ENCODE measurements around the gene KLHDC1.

The KLHDC1 gene

GRCh38 chr14:49659526-49660455 is 33.1 kb upstream of the KLHDC1 start:
- H3K4ac ChIP-seq (ENCODE audit: low read depth in 1 of 2, low read length in 2 of 2) = no peak overlapping the region
- no peaks in the 10 kb centered on the region for H3K9me3 ChIP-seq (ENCODE audit: control insufficient read depth, low read length)
- H2BK15ac ChIP-seq (ENCODE audit: low read depth, poor library complexity, severe bottlenecking) = no peak overlapping the region
- H4K91ac ChIP-seq (ENCODE audit: low read length) = no peak overlapping the region
- peaks cover 1% of the 10 kb centered on the region for H3K4me1 ChIP-seq (ENCODE audit: control insufficient read depth, insufficient read depth, low read depth, low read length)
- no CpG with 5 or more reads among the region's 2 CpGs for WGBS
- no peak overlapping the region for H3K4me3 ChIP-seq (ENCODE audit: insufficient read depth in 1 of 2, low read depth in 1 of 2, low read length in 2 of 2)
- no peak overlapping the region for H4K8ac ChIP-seq (ENCODE audit: low read length)
- no peak overlapping the region for H3K18ac ChIP-seq (ENCODE audit: low read depth in 1 of 2, low read length in 2 of 2)
- H3K27me3 ChIP-seq (ENCODE audit: control insufficient read depth in 1 of 2, insufficient read depth in 1 of 2, low read length in 2 of 2) = no peaks in the 10 kb centered on the region
- no peak overlapping the region for H2AFZ ChIP-seq (ENCODE audit: low read depth, low read length)
- H3K14ac ChIP-seq (ENCODE audit: low read length in 2 of 2) = no peak overlapping the region
- H3K27ac ChIP-seq (ENCODE audit: low read length, poor library complexity, severe bottlenecking) = no peak overlapping the region
- no peak for DNase-seq
- H3K79me1 ChIP-seq (replicated peaks; ENCODE audit: low read length, poor library complexity, severe bottlenecking) = peaks cover 2% of the 10 kb centered on the region
- no peak overlapping the region for H2BK12ac ChIP-seq (ENCODE audit: low read length in 2 of 2)
- H3K23ac ChIP-seq (ENCODE audit: low read length in 2 of 2) = no peak overlapping the region
- no peak overlapping the region for H2BK120ac ChIP-seq (ENCODE audit: low read depth, low read length)
- no peak overlapping the region for H3K9ac ChIP-seq (ENCODE audit: low read length)
- no peaks in the 10 kb centered on the region for H3K36me3 ChIP-seq (ENCODE audit: control insufficient read depth in 1 of 2, insufficient read depth in 2 of 2, low read depth in 1 of 2, low read length in 2 of 2)
- no peak overlapping the region for H2AK5ac ChIP-seq (ENCODE audit: low read length, severe bottlenecking)
- no peak overlapping the region for H2BK5ac ChIP-seq (ENCODE audit: low read depth, low read length, poor library complexity, severe bottlenecking)
- H3K4me2 ChIP-seq (ENCODE audit: low read length, poor library complexity, severe bottlenecking) = no peak overlapping the region

- no peak overlapping the region for H2AK5ac ChIP-seq (ENCODE audit: low read length, severe bottlenecking)
- no peaks in the 10 kb centered on the region for H3K27me3 ChIP-seq (ENCODE audit: control insufficient read depth in 1 of 2, insufficient read depth in 1 of 2, low read length in 2 of 2)
- no peak overlapping the region for H2BK12ac ChIP-seq (ENCODE audit: low read length in 2 of 2)
- H3K4me1 ChIP-seq (ENCODE audit: control insufficient read depth, insufficient read depth, low read depth, low read length) = no peaks in the 10 kb centered on the region
- H4K8ac ChIP-seq (ENCODE audit: low read length) = no peak overlapping the region
- no peak overlapping the region for H3K23ac ChIP-seq (ENCODE audit: low read length in 2 of 2)
- H3K9ac ChIP-seq (ENCODE audit: low read length) = no peak overlapping the region
- H3K36me3 ChIP-seq (ENCODE audit: control insufficient read depth in 1 of 2, insufficient read depth in 2 of 2, low read depth in 1 of 2, low read length in 2 of 2) = peaks cover 0 to 3% of the 10 kb centered on the region in 2 experiments
- no peaks in the 10 kb centered on the region for H3K9me3 ChIP-seq (ENCODE audit: control insufficient read depth, low read length)
- no peaks in the 10 kb centered on the region for H3K79me1 ChIP-seq (replicated peaks; ENCODE audit: low read length, poor library complexity, severe bottlenecking)
- no peak overlapping the region for H2BK15ac ChIP-seq (ENCODE audit: low read depth, poor library complexity, severe bottlenecking)
- H3K27ac ChIP-seq (ENCODE audit: low read length, poor library complexity, severe bottlenecking) = no peak overlapping the region
- no peak overlapping the region for H2BK120ac ChIP-seq (ENCODE audit: low read depth, low read length)
- no peak overlapping the region for H3K4ac ChIP-seq (ENCODE audit: low read depth in 1 of 2, low read length in 2 of 2)
- no peak for DNase-seq
- H3K14ac ChIP-seq (ENCODE audit: low read length in 2 of 2) = no peak overlapping the region
- H2AFZ ChIP-seq (ENCODE audit: low read depth, low read length) = no peak overlapping the region
- no peak overlapping the region for H2BK5ac ChIP-seq (ENCODE audit: low read depth, low read length, poor library complexity, severe bottlenecking)
- H4K91ac ChIP-seq (ENCODE audit: low read length) = no peak overlapping the region
- H3K4me2 ChIP-seq (ENCODE audit: low read length, poor library complexity, severe bottlenecking) = no peak overlapping the region
- H3K4me3 ChIP-seq (ENCODE audit: insufficient read depth in 1 of 2, low read depth in 1 of 2, low read length in 2 of 2) = no peak overlapping the region
- no peak overlapping the region for H3K18ac ChIP-seq (ENCODE audit: low read depth in 1 of 2, low read length in 2 of 2)
Observed at GRCh38 chr14:49670475-49670874, 22.4 kb upstream of the KLHDC1 start.

GRCh38 chr14:49673586-49673985 is 19.3 kb upstream of the KLHDC1 start:
- H3K27me3 ChIP-seq (ENCODE audit: control insufficient read depth in 1 of 2, insufficient read depth in 1 of 2, low read length in 2 of 2) = no peaks in the 10 kb centered on the region
- H3K79me1 ChIP-seq (replicated peaks; ENCODE audit: low read length, poor library complexity, severe bottlenecking) = peaks cover 2% of the 10 kb centered on the region
- H3K9me3 ChIP-seq (ENCODE audit: control insufficient read depth, low read length) = no peaks in the 10 kb centered on the region
- no peak overlapping the region for H3K4ac ChIP-seq (ENCODE audit: low read depth in 1 of 2, low read length in 2 of 2)
- no peak overlapping the region for H2BK5ac ChIP-seq (ENCODE audit: low read depth, low read length, poor library complexity, severe bottlenecking)
- no peak overlapping the region for H2AFZ ChIP-seq (ENCODE audit: low read depth, low read length)
- no peak overlapping the region for H4K8ac ChIP-seq (ENCODE audit: low read length)
- no peak for DNase-seq
- no peak overlapping the region for H3K4me2 ChIP-seq (ENCODE audit: low read length, poor library complexity, severe bottlenecking)
- no peak overlapping the region for H3K18ac ChIP-seq (ENCODE audit: low read depth in 1 of 2, low read length in 2 of 2)
- H3K4me1 ChIP-seq (ENCODE audit: control insufficient read depth, insufficient read depth, low read depth, low read length) = no peaks in the 10 kb centered on the region
- H3K36me3 ChIP-seq (ENCODE audit: control insufficient read depth in 1 of 2, insufficient read depth in 2 of 2, low read depth in 1 of 2, low read length in 2 of 2) = peaks cover 8 to 11% of the 10 kb centered on the region in 2 experiments
- WGBS = no CpG with 5 or more reads among the region's 2 CpGs
- H3K9ac ChIP-seq (ENCODE audit: low read length) = no peak overlapping the region
- H2BK15ac ChIP-seq (ENCODE audit: low read depth, poor library complexity, severe bottlenecking) = no peak overlapping the region
- no peak overlapping the region for H3K23ac ChIP-seq (ENCODE audit: low read length in 2 of 2)
- H4K91ac ChIP-seq (ENCODE audit: low read length) = no peak overlapping the region
- H3K27ac ChIP-seq (ENCODE audit: low read length, poor library complexity, severe bottlenecking) = no peak overlapping the region
- no peak overlapping the region for H2AK5ac ChIP-seq (ENCODE audit: low read length, severe bottlenecking)
- no peak overlapping the region for H2BK120ac ChIP-seq (ENCODE audit: low read depth, low read length)
- H3K14ac ChIP-seq (ENCODE audit: low read length in 2 of 2) = no peak overlapping the region
- no peak overlapping the region for H3K4me3 ChIP-seq (ENCODE audit: insufficient read depth in 1 of 2, low read depth in 1 of 2, low read length in 2 of 2)
- no peak overlapping the region for H2BK12ac ChIP-seq (ENCODE audit: low read length in 2 of 2)

- no peak overlapping the region for H3K4ac ChIP-seq (ENCODE audit: low read depth in 1 of 2, low read length in 2 of 2)
- H4K8ac ChIP-seq (ENCODE audit: low read length) = no peak overlapping the region
- no peaks in the 10 kb centered on the region for H3K4me1 ChIP-seq (ENCODE audit: control insufficient read depth, insufficient read depth, low read depth, low read length)
- H2BK120ac ChIP-seq (ENCODE audit: low read depth, low read length) = no peak overlapping the region
- no peaks in the 10 kb centered on the region for H3K27me3 ChIP-seq (ENCODE audit: control insufficient read depth in 1 of 2, insufficient read depth in 1 of 2, low read length in 2 of 2)
- no peak overlapping the region for H3K9ac ChIP-seq (ENCODE audit: low read length)
- H2BK15ac ChIP-seq (ENCODE audit: low read depth, poor library complexity, severe bottlenecking) = no peak overlapping the region
- no peak overlapping the region for H3K4me2 ChIP-seq (ENCODE audit: low read length, poor library complexity, severe bottlenecking)
- DNase-seq = no peak
- H3K36me3 ChIP-seq (ENCODE audit: control insufficient read depth in 1 of 2, insufficient read depth in 2 of 2, low read depth in 1 of 2, low read length in 2 of 2) = peaks cover 8 to 11% of the 10 kb centered on the region in 2 experiments
- no peak overlapping the region for H3K14ac ChIP-seq (ENCODE audit: low read length in 2 of 2)
- no peak overlapping the region for H4K91ac ChIP-seq (ENCODE audit: low read length)
- H2BK5ac ChIP-seq (ENCODE audit: low read depth, low read length, poor library complexity, severe bottlenecking) = no peak overlapping the region
- H3K79me1 ChIP-seq (replicated peaks; ENCODE audit: low read length, poor library complexity, severe bottlenecking) = peaks cover 2% of the 10 kb centered on the region
- no peak overlapping the region for H2BK12ac ChIP-seq (ENCODE audit: low read length in 2 of 2)
- H3K23ac ChIP-seq (ENCODE audit: low read length in 2 of 2) = no peak overlapping the region
- no peak overlapping the region for H3K4me3 ChIP-seq (ENCODE audit: insufficient read depth in 1 of 2, low read depth in 1 of 2, low read length in 2 of 2)
- no peak overlapping the region for H2AFZ ChIP-seq (ENCODE audit: low read depth, low read length)
- H3K18ac ChIP-seq (ENCODE audit: low read depth in 1 of 2, low read length in 2 of 2) = no peak overlapping the region
- no peak overlapping the region for H2AK5ac ChIP-seq (ENCODE audit: low read length, severe bottlenecking)
- no peaks in the 10 kb centered on the region for H3K9me3 ChIP-seq (ENCODE audit: control insufficient read depth, low read length)
- 96% methylated on average over 3 of the region's 4 CpGs for WGBS
- H3K27ac ChIP-seq (ENCODE audit: low read length, poor library complexity, severe bottlenecking) = no peak overlapping the region
Observed at GRCh38 chr14:49677643-49678042, 15.3 kb upstream of the KLHDC1 start.

Data from mesenchymal stem cell (in vitro differentiated cells and primary cell).